OCI-LY3 (cell line): ENCODE measurements around the gene FREM3.
"Not testable (repeated sequence)": the region's sequence is repeated elsewhere in the genome, so short reads cannot be mapped to it uniquely, and the experiment has no call there.

Experiments
- H2AFZ ChIP-seq: fragments of 200-600, 300-600 bp; shearing (Covaris generic); 2 replicates; pipeline ENCODE4 v1.6.0; 2014; ENCODE audit warnings: antibody characterized with exemption, low read depth, low read length
- H3K27ac ChIP-seq: fragments of 200-600, 300-600 bp; sonication (generic); 2 replicates; pipeline ENCODE4 v1.5.1; 2014; ENCODE audit warnings: mild to moderate bottlenecking, low read length, moderate library complexity, mixed read lengths
- H3K27me3 ChIP-seq: fragments of 200-600, 300-600 bp; sonication (generic); 2 replicates; pipeline ENCODE4 v1.6.1; 2014; ENCODE audit warnings: low read depth, low read length, mixed read lengths
- H3K36me3 ChIP-seq: fragments of 200-600, 300-600 bp; sonication (generic); replicated peaks from 2 replicates; pipeline ENCODE3; 2014; ENCODE audit warnings: low read depth, low read length, mixed read lengths
- H3K4me1 ChIP-seq: fragments of 300-600, 200-600 bp; sonication (generic); 2 replicates; pipeline ENCODE4 v1.6.1; 2014; ENCODE audit warnings: low read length, mixed read lengths
- H3K4me2 ChIP-seq: fragments of 200-600, 300-600 bp; sonication (generic); 2 replicates; pipeline ENCODE4 v1.6.1; 2014; ENCODE audit warnings: low read length, mixed read lengths
- H3K4me3 ChIP-seq: fragments of 300-600, 200-600 bp; sonication (generic); 2 replicates; pipeline ENCODE4 v1.5.1; 2014; ENCODE audit warnings: antibody characterized with exemption, mild to moderate bottlenecking, low read length, moderate library complexity
- H3K79me2 ChIP-seq: fragments of 300-600, 200-600 bp; shearing (Covaris generic); 2 replicates; pipeline ENCODE4 v1.6.1; 2014; ENCODE audit warnings: mild to moderate bottlenecking, low read length, mixed read lengths
- H3K9ac ChIP-seq: fragments of 300-600, 200-600 bp; shearing (Covaris generic); 2 replicates; pipeline ENCODE4 v1.6.0; 2014; ENCODE audit warnings: mild to moderate bottlenecking, low read length, moderate library complexity
- H3K9me3 ChIP-seq: fragments of 200-600, 300-600 bp; shearing (Covaris generic); 2 replicates; pipeline ENCODE4 v1.6.1; 2014; ENCODE audit warnings: low read length, mixed read lengths; ENCODE audit not compliant: insufficient read depth
- H4K20me1 ChIP-seq: fragments of 200-600, 300-600 bp; sonication (generic); 2 replicates; pipeline ENCODE4 v1.6.1; 2016; ENCODE audit warnings: low read length, mixed read lengths; ENCODE audit not compliant: insufficient read depth
- EZH2phosphoT487 ChIP-seq: fragments of 200-600 bp; shearing (Covaris generic); IDR thresholded peaks from 2 replicates; pipeline ENCODE4 v1.6.1; 2018; ENCODE audit warnings: antibody characterized with exemption, mixed run types, low read depth
- TF ChIP-seq, protein P1 (sequence below): fragments of 200-600, 300-600 bp; sonication (generic); IDR thresholded peaks from 2 replicates; pipeline ENCODE4 v1.5.1; 2014; ENCODE audit warnings: antibody characterized with exemption, low read length, low read depth

Gene FREM3

DNA sequence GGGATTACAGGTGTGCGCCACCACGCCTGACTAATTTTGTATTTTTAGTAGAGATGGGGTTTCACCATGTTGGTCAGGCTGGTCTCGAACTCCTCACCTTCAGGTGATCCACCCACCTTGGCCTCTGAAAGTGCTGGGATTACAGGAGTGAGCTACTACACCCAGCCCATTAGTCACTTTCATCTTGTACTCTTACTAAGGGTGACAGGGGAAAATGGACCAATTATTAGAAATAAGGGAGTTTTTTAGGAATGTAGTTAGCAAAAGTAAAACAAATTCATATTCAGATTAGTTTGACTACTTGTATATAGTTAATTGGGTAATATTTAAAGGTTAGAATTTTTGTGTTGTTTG, 160.8 kb downstream of the FREM3 start:
- H3K9me3 ChIP-seq, result no peaks in the 10 kb centered on the region
- H3K4me1 ChIP-seq, result peaks cover 15% of the 10 kb centered on the region
- no peak overlapping the region for H3K9ac ChIP-seq
- H2AFZ ChIP-seq, result no peak overlapping the region
- no peak overlapping the region for H3K4me3 ChIP-seq
- no peak overlapping the region for H3K4me2 ChIP-seq
- peaks cover 84% of the 10 kb centered on the region for H3K36me3 ChIP-seq
- no peak for TF ChIP-seq EZH2phosphoT487
- TF ChIP-seq, protein P1, sequence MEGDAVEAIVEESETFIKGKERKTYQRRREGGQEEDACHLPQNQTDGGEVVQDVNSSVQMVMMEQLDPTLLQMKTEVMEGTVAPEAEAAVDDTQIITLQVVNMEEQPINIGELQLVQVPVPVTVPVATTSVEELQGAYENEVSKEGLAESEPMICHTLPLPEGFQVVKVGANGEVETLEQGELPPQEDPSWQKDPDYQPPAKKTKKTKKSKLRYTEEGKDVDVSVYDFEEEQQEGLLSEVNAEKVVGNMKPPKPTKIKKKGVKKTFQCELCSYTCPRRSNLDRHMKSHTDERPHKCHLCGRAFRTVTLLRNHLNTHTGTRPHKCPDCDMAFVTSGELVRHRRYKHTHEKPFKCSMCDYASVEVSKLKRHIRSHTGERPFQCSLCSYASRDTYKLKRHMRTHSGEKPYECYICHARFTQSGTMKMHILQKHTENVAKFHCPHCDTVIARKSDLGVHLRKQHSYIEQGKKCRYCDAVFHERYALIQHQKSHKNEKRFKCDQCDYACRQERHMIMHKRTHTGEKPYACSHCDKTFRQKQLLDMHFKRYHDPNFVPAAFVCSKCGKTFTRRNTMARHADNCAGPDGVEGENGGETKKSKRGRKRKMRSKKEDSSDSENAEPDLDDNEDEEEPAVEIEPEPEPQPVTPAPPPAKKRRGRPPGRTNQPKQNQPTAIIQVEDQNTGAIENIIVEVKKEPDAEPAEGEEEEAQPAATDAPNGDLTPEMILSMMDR, result no peak
- no peaks in the 10 kb centered on the region for H4K20me1 ChIP-seq
- no peaks in the 10 kb centered on the region for H3K79me2 ChIP-seq
- no peaks in the 10 kb centered on the region for H3K27me3 ChIP-seq
- no peak overlapping the region for H3K27ac ChIP-seq

GRCh38 chr4:143538979-143539669, 161.4 kb downstream of the FREM3 start:
- H3K4me2 ChIP-seq, result no peak overlapping the region
- H2AFZ ChIP-seq, result no peak overlapping the region
- no peaks in the 10 kb centered on the region for H3K9me3 ChIP-seq
- peaks cover 15% of the 10 kb centered on the region for H3K4me1 ChIP-seq
- no peak overlapping the region for H3K4me3 ChIP-seq
- TF ChIP-seq EZH2phosphoT487, result no peak
- TF ChIP-seq, protein P1, result no peak
- no peaks in the 10 kb centered on the region for H4K20me1 ChIP-seq
- H3K27ac ChIP-seq, result no peak overlapping the region
- no peak overlapping the region for H3K9ac ChIP-seq
- H3K36me3 ChIP-seq, result peaks cover 82% of the 10 kb centered on the region
- H3K27me3 ChIP-seq, result no peaks in the 10 kb centered on the region
- no peaks in the 10 kb centered on the region for H3K79me2 ChIP-seq

DNA sequence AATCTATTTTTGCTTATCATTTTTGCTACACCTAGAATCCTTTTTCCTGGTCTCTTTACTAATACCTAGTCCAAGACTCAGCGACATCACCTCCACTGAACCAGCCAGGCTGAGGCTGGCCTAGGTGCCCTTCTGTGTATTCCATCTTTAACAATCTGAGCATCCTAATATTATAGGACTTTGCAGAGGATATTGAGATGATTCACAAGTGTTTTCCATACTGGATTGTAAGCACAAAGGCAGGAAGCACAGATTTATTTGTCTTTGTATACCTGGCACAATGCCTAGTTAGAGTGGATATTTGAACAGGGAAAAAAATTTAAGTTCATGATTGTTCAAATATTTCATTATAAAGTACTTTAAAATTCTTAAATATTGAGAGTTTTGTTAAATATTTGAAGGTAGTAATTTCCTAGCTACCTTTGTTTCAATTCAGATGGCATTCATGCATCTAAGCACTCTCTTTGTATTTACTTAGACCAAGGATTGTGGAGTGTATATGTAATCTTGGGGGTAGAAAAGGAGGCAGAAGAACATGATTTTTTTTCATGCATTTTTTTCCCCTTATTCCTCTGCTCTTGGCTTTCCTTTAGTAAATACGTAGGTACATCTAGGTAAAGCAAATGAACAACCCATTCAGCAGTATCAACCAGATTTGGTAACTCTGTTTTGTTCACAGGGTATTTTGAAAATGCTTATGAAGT, 168.5 kb downstream of the FREM3 start:
- H3K27ac ChIP-seq, result no peak overlapping the region
- H3K27me3 ChIP-seq, result no peaks in the 10 kb centered on the region
- H3K79me2 ChIP-seq, result peaks cover 11% of the 10 kb centered on the region
- TF ChIP-seq, protein P1, result no peak
- H3K9ac ChIP-seq, result no peak overlapping the region
- no peak overlapping the region for H2AFZ ChIP-seq
- no peaks in the 10 kb centered on the region for H3K9me3 ChIP-seq
- H3K4me2 ChIP-seq, result no peak overlapping the region
- H3K36me3 ChIP-seq, result peaks cover 82% of the 10 kb centered on the region
- H3K4me3 ChIP-seq, result no peak overlapping the region
- no peaks in the 10 kb centered on the region for H3K4me1 ChIP-seq
- H4K20me1 ChIP-seq, result peaks cover 10% of the 10 kb centered on the region; the same call in 1 of the 2 replicates

DNA sequence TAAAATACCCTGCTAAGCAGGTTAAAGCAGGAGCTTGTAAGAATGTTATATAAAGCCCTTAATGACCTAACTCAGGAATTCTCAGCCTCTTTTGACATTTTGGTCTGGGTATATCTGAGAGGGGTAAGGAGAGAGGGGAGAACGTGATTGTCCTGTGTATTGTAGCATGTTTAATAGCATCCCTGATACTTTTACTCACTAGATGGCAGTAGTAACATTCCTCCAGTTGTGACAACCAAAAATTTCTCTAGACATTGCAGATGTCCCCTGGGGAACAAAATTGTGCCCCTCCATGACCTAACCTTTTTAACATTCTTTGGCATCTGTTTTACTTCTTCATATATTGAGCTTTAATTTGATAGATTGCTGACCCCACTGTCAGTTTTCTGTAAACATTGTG, 169.1 kb downstream of the FREM3 start:
- Histone ChIP-seq H3K9me3 (no peaks in the 10 kb centered on the region), H3K4me2 (no peak overlapping the region), H3K79me2 (peaks cover 11% of the 10 kb centered on the region), H3K9ac (no peak overlapping the region), H3K4me3 (no peak overlapping the region), H3K27ac (no peak overlapping the region), H4K20me1 (peaks cover 10% of the 10 kb centered on the region; the same call in 1 of the 2 replicates), H2AFZ (no peak overlapping the region), H3K4me1 (no peaks in the 10 kb centered on the region), H3K36me3 (peaks cover 81% of the 10 kb centered on the region), H3K27me3 (no peaks in the 10 kb centered on the region)
- TF ChIP-seq, protein P1, result peak; percentile 71
- TF ChIP-seq EZH2phosphoT487, result no peak

DNA sequence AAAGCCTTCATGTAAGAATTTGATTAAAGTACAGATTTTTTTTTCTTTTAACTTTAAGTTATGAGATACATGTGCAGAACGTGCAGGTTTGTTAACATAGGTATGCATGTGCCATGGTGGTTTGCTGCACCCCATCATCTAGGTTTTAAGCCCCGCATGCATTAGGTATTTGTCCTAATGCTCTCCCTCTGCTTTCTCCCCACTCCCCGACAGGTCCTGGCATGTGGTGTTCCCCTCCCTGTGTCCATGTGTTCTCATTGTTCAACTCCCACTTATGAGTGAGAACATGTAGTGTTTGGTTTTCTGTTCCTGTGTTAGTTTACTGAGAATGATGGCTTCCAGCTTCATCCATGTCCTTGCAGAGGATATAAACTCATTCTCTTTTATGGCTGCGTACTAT, 172.4 kb downstream of the FREM3 start:
- H3K9ac ChIP-seq, H3K4me2 ChIP-seq, H3K4me1 ChIP-seq, H4K20me1 ChIP-seq, H3K27me3 ChIP-seq, H2AFZ ChIP-seq, H3K4me3 ChIP-seq, H3K27ac ChIP-seq, H3K9me3 ChIP-seq: not testable (repeated sequence)
- H3K36me3 ChIP-seq, result peaks cover 81% of the 10 kb centered on the region
- H3K79me2 ChIP-seq, result peaks cover 30% of the 10 kb centered on the region
